GM23338 (cell line): Measurements from ENCODE around the gene PPP6R2. TPM values are rescaled to one million over a fixed set of nuclear protein-coding genes. Genes with fewer than 3 reads are reported as not detected.

Experiments used
- ATAC-seq: fragments of 200-7000 bp; cut with Tn5 transposase; 3 replicates; pipeline ENCODE4 v1.9.1; 2020
- DNase-seq: peaks from one replicate; pipeline ENCODE4 v3.0.0-alpha.2; 2015; ENCODE audit warnings: low spot score
- H2AFZ ChIP-seq: fragments of 200-600 bp; sonication (generic); 2 replicates; pipeline ENCODE4 v1.8.0; 2016; ENCODE audit warnings: antibody characterized with exemption, mild to moderate bottlenecking, moderate library complexity
- H3F3A ChIP-seq: fragments of 200-600 bp; sonication (generic); replicated peaks from 2 replicates; pipeline ENCODE4 v1.8.0; 2017; ENCODE audit warnings: antibody characterized with exemption, mixed run types, low read depth
- H3K27ac ChIP-seq: fragments of 200-600 bp; sonication (generic); 2 replicates; pipeline ENCODE4 v1.6.1; 2016; ENCODE audit warnings: low read depth
- H3K27me3 ChIP-seq: fragments of 200-600 bp; sonication (generic); 2 replicates; pipeline ENCODE4 v1.8.0; 2016; ENCODE audit warnings: mild to moderate bottlenecking, mixed run types, moderate library complexity; ENCODE audit not compliant: insufficient read depth
- H3K36me3 ChIP-seq: fragments of 200-600 bp; sonication (generic); 2 replicates; pipeline ENCODE4 v1.8.0; 2016; ENCODE audit warnings: mild to moderate bottlenecking; ENCODE audit not compliant: insufficient read depth
- H3K4me1 ChIP-seq: fragments of 200-600 bp; sonication (generic); 2 replicates; pipeline ENCODE4 v1.8.0; 2016; ENCODE audit warnings: mild to moderate bottlenecking, moderate library complexity; ENCODE audit not compliant: insufficient read depth
- H3K4me2 ChIP-seq: fragments of 200-600 bp; sonication (generic); 2 replicates; pipeline ENCODE4 v1.7.1; 2017; ENCODE audit warnings: mixed run types
- H3K4me3 ChIP-seq: fragments of 200-600 bp; sonication (generic); 2 replicates; pipeline ENCODE4 v1.6.1; 2016; ENCODE audit warnings: mixed run types
- H3K79me2 ChIP-seq: fragments of 200-600 bp; sonication (generic); replicated peaks from 2 replicates; pipeline ENCODE4 v1.8.0; 2017; ENCODE audit warnings: mild to moderate bottlenecking; ENCODE audit not compliant: insufficient read depth
- H3K9me2 ChIP-seq: fragments of 200-600 bp; sonication (generic); 2 replicates; pipeline ENCODE4 v1.8.0; 2017; ENCODE audit not compliant: insufficient read depth
- H4K20me1 ChIP-seq: fragments of 200-600 bp; sonication (generic); replicated peaks from 2 replicates; pipeline ENCODE4 v1.8.0; 2017; ENCODE audit warnings: mild to moderate bottlenecking; ENCODE audit not compliant: insufficient read depth
- H3K27ac Mint-ChIP-seq: 2 replicates; pipeline ENCODE4 v1.8.0; 2020; ENCODE audit warnings: inconsistent platforms, mild to moderate bottlenecking, moderate library complexity, mixed read lengths
- H3K27me3 Mint-ChIP-seq: 3 replicates; pipeline ENCODE4 v1.8.0; 2022; ENCODE audit warnings: low read depth, mild to moderate bottlenecking, moderate library complexity, mixed read lengths, inconsistent platforms; ENCODE audit not compliant: insufficient read depth, poor library complexity
- H3K36me3 Mint-ChIP-seq: 3 replicates; pipeline ENCODE4 v1.8.0; 2021; ENCODE audit warnings: low read depth, mild to moderate bottlenecking, inconsistent platforms, moderate library complexity, mixed read lengths
- H3K4me1 Mint-ChIP-seq: 3 replicates; pipeline ENCODE4 v1.8.0; 2020; ENCODE audit warnings: mild to moderate bottlenecking, inconsistent platforms, mixed read lengths
- H3K4me3 Mint-ChIP-seq: 3 replicates; pipeline ENCODE4 v1.8.0; 2021; ENCODE audit warnings: moderate library complexity, mild to moderate bottlenecking, inconsistent platforms, mixed read lengths
- H3K9me3 Mint-ChIP-seq: 3 replicates; pipeline ENCODE4 v1.8.0; 2020; ENCODE audit warnings: moderate library complexity, mild to moderate bottlenecking, inconsistent platforms, mixed read lengths
- CREB1 ChIP-seq: fragments of 250-450 bp; sonication (Bioruptor Pico); IDR thresholded peaks from 2 replicates; pipeline ENCODE4 v1.5.0; 2020; ENCODE audit warnings: low read depth, mild to moderate bottlenecking, moderate library complexity
- EZH2 ChIP-seq: fragments of 200-600 bp; sonication (generic); IDR thresholded peaks from one replicate; pipeline ENCODE4 v1.8.0; 2017; ENCODE audit warnings: antibody characterized with exemption, mild to moderate bottlenecking, low read depth; ENCODE audit not compliant: unreplicated experiment
- EZH2phosphoT487 ChIP-seq: fragments of 200-600 bp; sonication (generic); IDR thresholded peaks from one replicate; pipeline ENCODE4 v1.8.1; 2018; ENCODE audit warnings: antibody characterized with exemption; ENCODE audit not compliant: unreplicated experiment
- STAT1 ChIP-seq: IDR thresholded peaks from one replicate; pipeline ENCODE4 v1.6.1; 2016; ENCODE audit warnings: antibody characterized with exemption; ENCODE audit not compliant: unreplicated experiment
- ZNF114 ChIP-seq: fragments of 250-450 bp; sonication (Bioruptor Pico); IDR thresholded peaks from 2 replicates; pipeline ENCODE4 v1.5.0; 2020; ENCODE audit warnings: mild to moderate bottlenecking, moderate library complexity
- ZNF331 ChIP-seq: fragments of 250-450 bp; sonication (Bioruptor Pico); IDR thresholded peaks from 2 replicates; pipeline ENCODE4 v1.5.0; 2020; ENCODE audit warnings: low read depth, mild to moderate bottlenecking, moderate library complexity
- polyA plus RNA-seq: library from polyadenylated mRNA; unstranded; fragments of >200 nt; fragmentation: Nextera tagmentation; extraction: Ambion mirVana; gene quantifications from 2 replicates; pipeline ENCODE4 v1.2.1, GENCODE V29; 2016
- total RNA-seq: library from RNA; depleted of rRNA; stranded (reverse); fragments of >200 nt; shearing (Covaris generic); gene quantifications from 2 replicates; pipeline ENCODE4 v1.2.3, GENCODE V29; 2014
- TF ChIP-seq, protein P1 (sequence below): fragments of 250-450 bp; sonication (Bioruptor Pico); IDR thresholded peaks from 2 replicates; pipeline ENCODE4 v1.5.0; 2020; ENCODE audit warnings: mild to moderate bottlenecking, moderate library complexity
- TF ChIP-seq, protein P2 (sequence below): IDR thresholded peaks from one replicate; pipeline ENCODE4 v1.6.1; 2018; ENCODE audit warnings: antibody characterized with exemption; ENCODE audit not compliant: unreplicated experiment

PPP6R2 gene
- total and polyA plus RNA-seq, 2 experiments from 2014 or later = 11.9 to 45.8 TPM

DNA sequence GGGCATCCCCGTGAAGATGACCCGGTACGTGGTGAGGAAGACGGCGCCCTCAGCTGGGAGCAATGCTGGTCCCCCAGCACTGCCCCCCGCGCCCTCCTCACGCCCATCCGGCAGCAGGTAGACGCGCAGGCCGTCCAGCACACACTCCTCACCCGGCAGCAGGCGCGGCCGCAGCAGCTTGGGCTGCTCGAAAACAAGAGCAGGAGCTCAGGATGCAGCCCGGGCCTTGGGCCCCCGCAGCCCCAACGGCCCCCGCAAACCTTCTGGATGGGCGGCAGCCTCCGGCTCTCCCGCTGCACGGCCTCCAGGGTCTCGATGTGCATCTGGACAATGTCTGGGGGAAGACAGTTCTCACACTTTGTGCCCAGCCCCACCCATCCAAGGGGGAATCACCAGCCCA is 118.4 kb downstream of the PPP6R2 start (continued):
- TF ChIP-seq, protein P1, sequence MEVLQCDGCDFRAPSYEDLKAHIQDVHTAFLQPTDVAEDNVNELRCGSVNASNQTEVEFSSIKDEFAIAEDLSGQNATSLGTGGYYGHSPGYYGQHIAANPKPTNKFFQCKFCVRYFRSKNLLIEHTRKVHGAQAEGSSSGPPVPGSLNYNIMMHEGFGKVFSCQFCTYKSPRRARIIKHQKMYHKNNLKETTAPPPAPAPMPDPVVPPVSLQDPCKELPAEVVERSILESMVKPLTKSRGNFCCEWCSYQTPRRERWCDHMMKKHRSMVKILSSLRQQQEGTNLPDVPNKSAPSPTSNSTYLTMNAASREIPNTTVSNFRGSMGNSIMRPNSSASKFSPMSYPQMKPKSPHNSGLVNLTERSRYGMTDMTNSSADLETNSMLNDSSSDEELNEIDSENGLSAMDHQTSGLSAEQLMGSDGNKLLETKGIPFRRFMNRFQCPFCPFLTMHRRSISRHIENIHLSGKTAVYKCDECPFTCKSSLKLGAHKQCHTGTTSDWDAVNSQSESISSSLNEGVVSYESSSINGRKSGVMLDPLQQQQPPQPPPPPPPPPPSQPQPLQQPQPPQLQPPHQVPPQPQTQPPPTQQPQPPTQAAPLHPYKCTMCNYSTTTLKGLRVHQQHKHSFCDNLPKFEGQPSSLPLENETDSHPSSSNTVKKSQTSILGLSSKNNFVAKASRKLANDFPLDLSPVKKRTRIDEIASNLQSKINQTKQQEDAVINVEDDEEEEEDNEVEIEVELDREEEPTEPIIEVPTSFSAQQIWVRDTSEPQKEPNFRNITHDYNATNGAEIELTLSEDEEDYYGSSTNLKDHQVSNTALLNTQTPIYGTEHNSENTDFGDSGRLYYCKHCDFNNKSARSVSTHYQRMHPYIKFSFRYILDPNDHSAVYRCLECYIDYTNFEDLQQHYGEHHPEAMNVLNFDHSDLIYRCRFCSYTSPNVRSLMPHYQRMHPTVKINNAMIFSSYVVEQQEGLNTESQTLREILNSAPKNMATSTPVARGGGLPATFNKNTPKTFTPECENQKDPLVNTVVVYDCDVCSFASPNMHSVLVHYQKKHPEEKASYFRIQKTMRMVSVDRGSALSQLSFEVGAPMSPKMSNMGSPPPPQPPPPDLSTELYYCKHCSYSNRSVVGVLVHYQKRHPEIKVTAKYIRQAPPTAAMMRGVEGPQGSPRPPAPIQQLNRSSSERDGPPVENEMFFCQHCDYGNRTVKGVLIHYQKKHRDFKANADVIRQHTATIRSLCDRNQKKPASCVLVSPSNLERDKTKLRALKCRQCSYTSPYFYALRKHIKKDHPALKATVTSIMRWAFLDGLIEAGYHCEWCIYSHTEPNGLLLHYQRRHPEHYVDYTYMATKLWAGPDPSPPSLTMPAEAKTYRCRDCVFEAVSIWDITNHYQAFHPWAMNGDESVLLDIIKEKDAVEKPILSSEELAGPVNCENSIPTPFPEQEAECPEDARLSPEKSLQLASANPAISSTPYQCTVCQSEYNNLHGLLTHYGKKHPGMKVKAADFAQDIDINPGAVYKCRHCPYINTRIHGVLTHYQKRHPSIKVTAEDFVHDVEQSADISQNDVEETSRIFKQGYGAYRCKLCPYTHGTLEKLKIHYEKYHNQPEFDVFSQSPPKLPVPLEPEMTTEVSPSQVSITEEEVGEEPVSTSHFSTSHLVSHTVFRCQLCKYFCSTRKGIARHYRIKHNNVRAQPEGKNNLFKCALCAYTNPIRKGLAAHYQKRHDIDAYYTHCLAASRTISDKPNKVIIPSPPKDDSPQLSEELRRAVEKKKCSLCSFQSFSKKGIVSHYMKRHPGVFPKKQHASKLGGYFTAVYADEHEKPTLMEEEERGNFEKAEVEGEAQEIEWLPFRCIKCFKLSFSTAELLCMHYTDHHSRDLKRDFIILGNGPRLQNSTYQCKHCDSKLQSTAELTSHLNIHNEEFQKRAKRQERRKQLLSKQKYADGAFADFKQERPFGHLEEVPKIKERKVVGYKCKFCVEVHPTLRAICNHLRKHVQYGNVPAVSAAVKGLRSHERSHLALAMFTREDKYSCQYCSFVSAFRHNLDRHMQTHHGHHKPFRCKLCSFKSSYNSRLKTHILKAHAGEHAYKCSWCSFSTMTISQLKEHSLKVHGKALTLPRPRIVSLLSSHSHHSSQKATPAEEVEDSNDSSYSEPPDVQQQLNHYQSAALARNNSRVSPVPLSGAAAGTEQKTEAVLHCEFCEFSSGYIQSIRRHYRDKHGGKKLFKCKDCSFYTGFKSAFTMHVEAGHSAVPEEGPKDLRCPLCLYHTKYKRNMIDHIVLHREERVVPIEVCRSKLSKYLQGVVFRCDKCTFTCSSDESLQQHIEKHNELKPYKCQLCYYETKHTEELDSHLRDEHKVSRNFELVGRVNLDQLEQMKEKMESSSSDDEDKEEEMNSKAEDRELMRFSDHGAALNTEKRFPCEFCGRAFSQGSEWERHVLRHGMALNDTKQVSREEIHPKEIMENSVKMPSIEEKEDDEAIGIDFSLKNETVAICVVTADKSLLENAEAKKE (CRISPR knock-in tag) = no peak
- TF ChIP-seq STAT1 (no peak), EZH2 (no peak)
- TF ChIP-seq, protein P2, sequence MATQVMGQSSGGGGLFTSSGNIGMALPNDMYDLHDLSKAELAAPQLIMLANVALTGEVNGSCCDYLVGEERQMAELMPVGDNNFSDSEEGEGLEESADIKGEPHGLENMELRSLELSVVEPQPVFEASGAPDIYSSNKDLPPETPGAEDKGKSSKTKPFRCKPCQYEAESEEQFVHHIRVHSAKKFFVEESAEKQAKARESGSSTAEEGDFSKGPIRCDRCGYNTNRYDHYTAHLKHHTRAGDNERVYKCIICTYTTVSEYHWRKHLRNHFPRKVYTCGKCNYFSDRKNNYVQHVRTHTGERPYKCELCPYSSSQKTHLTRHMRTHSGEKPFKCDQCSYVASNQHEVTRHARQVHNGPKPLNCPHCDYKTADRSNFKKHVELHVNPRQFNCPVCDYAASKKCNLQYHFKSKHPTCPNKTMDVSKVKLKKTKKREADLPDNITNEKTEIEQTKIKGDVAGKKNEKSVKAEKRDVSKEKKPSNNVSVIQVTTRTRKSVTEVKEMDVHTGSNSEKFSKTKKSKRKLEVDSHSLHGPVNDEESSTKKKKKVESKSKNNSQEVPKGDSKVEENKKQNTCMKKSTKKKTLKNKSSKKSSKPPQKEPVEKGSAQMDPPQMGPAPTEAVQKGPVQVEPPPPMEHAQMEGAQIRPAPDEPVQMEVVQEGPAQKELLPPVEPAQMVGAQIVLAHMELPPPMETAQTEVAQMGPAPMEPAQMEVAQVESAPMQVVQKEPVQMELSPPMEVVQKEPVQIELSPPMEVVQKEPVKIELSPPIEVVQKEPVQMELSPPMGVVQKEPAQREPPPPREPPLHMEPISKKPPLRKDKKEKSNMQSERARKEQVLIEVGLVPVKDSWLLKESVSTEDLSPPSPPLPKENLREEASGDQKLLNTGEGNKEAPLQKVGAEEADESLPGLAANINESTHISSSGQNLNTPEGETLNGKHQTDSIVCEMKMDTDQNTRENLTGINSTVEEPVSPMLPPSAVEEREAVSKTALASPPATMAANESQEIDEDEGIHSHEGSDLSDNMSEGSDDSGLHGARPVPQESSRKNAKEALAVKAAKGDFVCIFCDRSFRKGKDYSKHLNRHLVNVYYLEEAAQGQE = no peak

DNA sequence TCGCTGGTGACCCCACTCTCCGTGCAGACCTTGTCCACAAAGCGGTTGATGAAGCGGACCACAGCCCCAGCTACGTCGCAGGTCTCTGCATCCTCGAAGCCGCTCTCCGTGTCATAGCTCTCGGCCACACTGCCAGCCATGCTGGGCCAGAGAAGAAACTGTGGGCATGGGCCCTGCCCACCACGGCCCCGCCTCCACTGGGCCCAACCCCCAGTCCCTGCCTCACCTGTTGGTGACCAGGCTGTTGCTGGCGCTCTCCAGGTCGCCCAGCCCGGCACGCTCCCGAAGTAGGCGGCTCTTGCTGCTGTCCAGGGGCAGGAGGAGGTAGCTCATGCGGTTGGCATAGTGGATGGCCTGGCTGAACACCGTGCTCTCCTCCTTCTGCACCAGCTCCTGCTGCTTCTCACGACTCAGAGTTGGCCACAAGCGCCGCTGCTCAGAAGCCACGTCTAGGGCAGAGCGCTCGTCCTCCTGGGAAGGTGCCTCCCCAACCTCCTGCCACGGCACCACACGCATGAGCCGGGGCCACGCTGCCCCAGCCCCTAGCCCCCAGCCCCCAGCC is 118.9 kb downstream of the PPP6R2 start:
- Histone ChIP-seq H3K4me1 (no peaks in the 10 kb centered on the region), H3K4me2 (no peak overlapping the region), H3K27ac (no peak overlapping the region), H4K20me1 (peaks cover 6% of the 10 kb centered on the region), H3K9me2 (no peaks in the 10 kb centered on the region), H3K36me3 (no peaks in the 10 kb centered on the region), H3K27me3 (no peaks in the 10 kb centered on the region), H3K79me2 (no peaks in the 10 kb centered on the region), H2AFZ (no peak overlapping the region), H3F3A (0 out of 2 replicates have a peak, but pooled peaks cover 3% of the 10 kb centered on the region), H3K4me3 (no peak overlapping the region)
- DNase-seq (no peak), ATAC-seq (no peak)
- H3K4me3 Mint-ChIP-seq = no peak overlapping the region
- H3K4me1 Mint-ChIP-seq = peaks cover 3% of the 10 kb centered on the region; the same call in 1 of the 3 replicates
- H3K36me3 Mint-ChIP-seq = peaks cover 48% of the 10 kb centered on the region
- no peaks in the 10 kb centered on the region for H3K9me3 Mint-ChIP-seq
- H3K27ac Mint-ChIP-seq = no peak overlapping the region
- H3K27me3 Mint-ChIP-seq = peaks cover 10% of the 10 kb centered on the region
- TF ChIP-seq EZH2phosphoT487 = no peak
- TF ChIP-seq ZNF114 (CRISPR knock-in tag) = no peak
- no peak for TF ChIP-seq CREB1
- no peak for TF ChIP-seq ZNF331 (CRISPR knock-in tag)
